Parathyroid adenoma (tissue), 2 donors: Measurements from ENCODE around the gene TACC2.

Experiments used
- H2AFZ ChIP-seq: fragments of 300-600 bp; sonication (generic); one replicate; pipeline ENCODE4 v1.7.0; 2017; ENCODE audit warnings: antibody characterized with exemption, mild to moderate bottlenecking
- H3K27ac ChIP-seq: fragments of 300-600 bp; sonication (generic); one replicate; pipeline ENCODE4 v1.7.0; 2017
- H3K27me3 ChIP-seq: fragments of 300-600 bp; sonication (generic); one replicate; pipeline ENCODE4 v1.7.0; 2017; ENCODE audit warnings: low read length; ENCODE audit not compliant: control insufficient read depth, insufficient read depth
- H3K36me3 ChIP-seq: fragments of 300-600 bp; sonication (generic); one replicate; pipeline ENCODE4 v1.7.0; 2017; ENCODE audit warnings: low read length; ENCODE audit not compliant: control insufficient read depth, insufficient read depth
- H3K4me1 ChIP-seq: fragments of 300-600 bp; sonication (generic); one replicate; pipeline ENCODE4 v1.7.0; 2017; ENCODE audit warnings: control low read depth
- H3K4me2 ChIP-seq: fragments of 300-600 bp; sonication (generic); one replicate; pipeline ENCODE4 v1.7.0; 2017; ENCODE audit warnings: low read length
- H3K4me3 ChIP-seq: fragments of 300-600 bp; sonication (generic); one replicate; pipeline ENCODE4 v1.7.0; 2017; ENCODE audit warnings: low read depth, low read length
- H3K79me2 ChIP-seq: fragments of 300-600 bp; sonication (generic); one replicate; pipeline ENCODE4 v1.7.0; 2017; ENCODE audit warnings: control low read depth
- H3K9ac ChIP-seq: fragments of 300-600 bp; sonication (generic); one replicate; pipeline ENCODE4 v1.7.0; 2017; ENCODE audit warnings: mild to moderate bottlenecking
- H3K9me3 ChIP-seq: fragments of 300-600 bp; sonication (generic); one replicate; pipeline ENCODE4 v1.7.0; 2017; ENCODE audit warnings: low read length; ENCODE audit not compliant: control insufficient read depth
- TF ChIP-seq, protein P1 (sequence below): fragments of 300-600 bp; sonication (generic); IDR thresholded peaks from one replicate; pipeline ENCODE4 v1.7.0; 2017; ENCODE audit warnings: antibody characterized with exemption, mild to moderate bottlenecking
- donor health status: primary hyperparathyroidism.

Gene TACC2

DNA sequence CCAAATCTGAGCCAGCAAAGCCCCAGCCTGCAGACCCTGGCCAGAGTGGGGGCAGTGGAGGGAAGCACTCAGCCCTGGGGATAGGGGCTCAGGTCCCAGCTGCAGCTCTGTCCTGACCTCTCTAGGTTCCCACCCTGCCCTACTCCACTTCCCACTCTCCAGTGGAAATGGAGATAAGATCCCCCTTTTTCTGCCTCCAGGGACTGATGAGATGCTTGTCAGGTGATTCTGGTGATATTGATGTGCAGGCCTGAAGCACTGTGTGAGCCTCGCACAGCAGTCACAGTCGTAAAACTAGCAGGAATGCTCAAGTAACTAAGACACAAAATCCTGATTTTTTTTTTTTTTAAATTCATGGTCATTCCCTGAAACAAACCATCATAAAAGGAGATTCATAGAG, 227.1 kb downstream of the TACC2 start:
- Histone ChIP-seq H3K4me1 (no peaks in the 10 kb centered on the region), H3K27me3 (no peaks in the 10 kb centered on the region), H3K9ac (no peak overlapping the region), H3K4me3 (no peak overlapping the region), H3K79me2 (no peaks in the 10 kb centered on the region), H2AFZ (no peak overlapping the region), H3K27ac (no peak overlapping the region), H3K36me3 (no peaks in the 10 kb centered on the region), H3K4me2 (no peak overlapping the region), H3K9me3 (no peaks in the 10 kb centered on the region)
- TF ChIP-seq, protein P1, sequence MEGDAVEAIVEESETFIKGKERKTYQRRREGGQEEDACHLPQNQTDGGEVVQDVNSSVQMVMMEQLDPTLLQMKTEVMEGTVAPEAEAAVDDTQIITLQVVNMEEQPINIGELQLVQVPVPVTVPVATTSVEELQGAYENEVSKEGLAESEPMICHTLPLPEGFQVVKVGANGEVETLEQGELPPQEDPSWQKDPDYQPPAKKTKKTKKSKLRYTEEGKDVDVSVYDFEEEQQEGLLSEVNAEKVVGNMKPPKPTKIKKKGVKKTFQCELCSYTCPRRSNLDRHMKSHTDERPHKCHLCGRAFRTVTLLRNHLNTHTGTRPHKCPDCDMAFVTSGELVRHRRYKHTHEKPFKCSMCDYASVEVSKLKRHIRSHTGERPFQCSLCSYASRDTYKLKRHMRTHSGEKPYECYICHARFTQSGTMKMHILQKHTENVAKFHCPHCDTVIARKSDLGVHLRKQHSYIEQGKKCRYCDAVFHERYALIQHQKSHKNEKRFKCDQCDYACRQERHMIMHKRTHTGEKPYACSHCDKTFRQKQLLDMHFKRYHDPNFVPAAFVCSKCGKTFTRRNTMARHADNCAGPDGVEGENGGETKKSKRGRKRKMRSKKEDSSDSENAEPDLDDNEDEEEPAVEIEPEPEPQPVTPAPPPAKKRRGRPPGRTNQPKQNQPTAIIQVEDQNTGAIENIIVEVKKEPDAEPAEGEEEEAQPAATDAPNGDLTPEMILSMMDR = no peak

DNA sequence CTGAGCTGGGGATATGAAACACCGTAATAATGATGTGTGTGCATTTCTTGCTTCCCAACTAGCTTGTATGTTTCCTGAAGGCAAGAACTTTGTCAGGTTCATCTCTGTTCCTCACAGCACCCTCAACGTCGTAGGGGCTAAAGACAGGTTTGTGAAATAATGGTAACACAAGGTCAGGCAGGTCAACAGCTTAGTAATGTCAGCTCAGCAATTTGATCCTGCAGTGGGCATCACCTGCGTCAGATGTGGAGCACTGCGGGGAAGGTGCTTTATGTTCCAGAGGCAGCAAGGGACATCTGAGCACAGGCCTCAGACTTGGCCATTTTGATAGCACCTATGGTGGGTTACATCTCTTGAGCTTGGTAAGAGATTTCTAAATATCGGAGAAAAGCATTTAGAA, 230.4 kb downstream of the TACC2 start:
- Histone ChIP-seq H3K27me3 (no peaks in the 10 kb centered on the region), H3K36me3 (no peaks in the 10 kb centered on the region), H2AFZ (no peak overlapping the region), H3K4me1 (no peaks in the 10 kb centered on the region), H3K9ac (no peak overlapping the region), H3K4me3 (no peak overlapping the region), H3K79me2 (no peaks in the 10 kb centered on the region), H3K9me3 (no peaks in the 10 kb centered on the region), H3K4me2 (no peak overlapping the region), H3K27ac (no peak overlapping the region)
- TF ChIP-seq, protein P1 = no peak

DNA sequence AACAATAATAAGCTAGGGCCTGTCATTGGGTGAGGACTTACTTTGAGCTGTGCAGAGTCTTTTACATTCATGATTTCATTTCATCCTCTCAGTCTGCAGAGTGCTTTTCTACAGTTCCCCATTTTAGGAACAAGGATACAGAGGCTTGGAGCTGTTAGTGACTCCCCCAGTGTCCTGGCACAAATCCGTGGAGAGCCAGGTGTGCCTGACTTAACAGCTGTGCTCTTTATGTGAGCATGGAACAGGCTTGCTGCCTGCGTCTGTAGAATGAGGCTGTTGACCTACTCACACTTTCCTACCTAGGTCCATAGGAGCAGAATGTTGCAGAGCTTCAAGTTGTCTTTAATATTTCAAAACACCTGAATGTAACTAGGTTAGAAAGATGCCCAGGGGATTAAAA, 231.8 kb downstream of the TACC2 start:
- Histone ChIP-seq H3K9ac (no peak overlapping the region), H3K4me2 (no peak overlapping the region), H3K36me3 (no peaks in the 10 kb centered on the region), H3K79me2 (no peaks in the 10 kb centered on the region), H2AFZ (no peak overlapping the region), H3K9me3 (no peaks in the 10 kb centered on the region), H3K27ac (no peak overlapping the region), H3K27me3 (no peaks in the 10 kb centered on the region), H3K4me3 (no peak overlapping the region), H3K4me1 (no peaks in the 10 kb centered on the region)
- TF ChIP-seq, protein P1 = no peak

DNA sequence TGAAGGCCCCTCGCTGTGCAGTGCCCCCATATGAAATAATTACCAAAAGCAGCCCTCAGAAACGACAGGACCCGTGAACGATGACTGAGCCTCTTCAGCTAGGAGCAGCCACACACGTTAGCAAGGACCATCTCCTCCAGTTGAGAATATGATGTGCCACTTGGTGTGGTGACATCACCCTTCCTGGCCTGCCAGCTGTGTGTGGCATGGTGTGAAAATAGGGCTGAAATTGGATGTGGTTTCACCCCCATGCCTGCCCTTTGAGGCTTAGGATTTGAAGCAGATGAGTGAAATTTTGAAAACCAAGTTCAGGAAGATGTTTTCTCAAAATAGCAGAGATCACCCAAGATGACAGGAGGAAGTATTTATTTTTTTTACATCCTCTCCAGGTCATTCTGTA, 233.0 kb downstream of the TACC2 start:
- Histone ChIP-seq H3K9ac (no peak overlapping the region), H3K79me2 (no peaks in the 10 kb centered on the region), H3K4me2 (no peak overlapping the region), H3K36me3 (no peaks in the 10 kb centered on the region), H3K4me3 (no peak overlapping the region), H3K4me1 (no peaks in the 10 kb centered on the region), H2AFZ (no peak overlapping the region), H3K27ac (no peak overlapping the region), H3K27me3 (no peaks in the 10 kb centered on the region), H3K9me3 (no peaks in the 10 kb centered on the region)
- TF ChIP-seq, protein P1 = no peak

DNA sequence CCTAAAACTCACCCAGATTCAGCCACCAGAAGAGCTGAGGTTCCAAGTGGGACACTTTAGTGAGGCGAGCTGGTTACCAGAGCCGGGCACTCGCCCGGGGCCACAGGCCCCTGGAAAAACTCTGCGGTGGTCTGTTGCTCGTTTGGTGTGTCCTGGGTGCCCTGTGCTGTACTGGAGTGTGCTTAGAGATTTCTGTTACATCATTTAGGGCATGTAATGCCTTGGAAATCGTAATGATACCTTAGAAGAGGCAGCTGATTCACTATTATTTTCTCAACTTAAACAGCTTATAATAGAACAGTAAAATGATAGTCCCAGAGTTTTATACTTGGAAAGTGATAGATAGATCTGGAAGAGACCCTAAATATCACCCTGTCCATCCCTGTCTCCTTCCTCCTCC, 233.7 kb downstream of the TACC2 start:
- TF ChIP-seq, protein P1 = no peak
- Histone ChIP-seq H2AFZ (no peak overlapping the region), H3K4me2 (no peak overlapping the region), H3K9me3 (no peaks in the 10 kb centered on the region), H3K9ac (no peak overlapping the region), H3K27ac (no peak overlapping the region), H3K4me3 (no peak overlapping the region), H3K4me1 (no peaks in the 10 kb centered on the region), H3K79me2 (no peaks in the 10 kb centered on the region), H3K36me3 (no peaks in the 10 kb centered on the region), H3K27me3 (no peaks in the 10 kb centered on the region)
